ENCODE data around the gene RNPEPL1.

The RNPEPL1 gene

DNA sequence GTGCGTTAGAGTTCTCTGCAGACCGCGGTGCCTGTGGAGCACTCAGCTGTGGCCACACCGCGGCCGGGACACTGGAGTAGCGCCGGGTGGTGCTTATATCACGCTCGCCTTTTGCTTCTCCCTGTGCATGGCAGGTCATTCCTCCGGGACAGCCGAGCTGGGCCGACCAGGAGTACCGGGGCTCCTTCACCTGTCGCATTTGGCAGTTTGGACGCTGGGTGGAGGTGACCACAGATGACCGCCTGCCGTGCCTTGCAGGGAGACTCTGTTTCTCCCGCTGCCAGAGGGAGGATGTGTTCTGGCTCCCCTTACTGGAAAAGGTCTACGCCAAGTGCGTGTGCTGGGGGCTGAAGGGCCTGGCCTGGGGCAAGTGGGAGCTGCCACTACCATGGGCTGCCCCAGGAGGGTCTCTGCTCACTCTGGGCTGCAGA lies 22.4 kb downstream of the RNPEPL1 start:
- H3K79me2 ChIP-seq (ENCODE audit: insufficient read depth, low read length), result peaks cover 41% of the 10 kb centered on the region

DNA sequence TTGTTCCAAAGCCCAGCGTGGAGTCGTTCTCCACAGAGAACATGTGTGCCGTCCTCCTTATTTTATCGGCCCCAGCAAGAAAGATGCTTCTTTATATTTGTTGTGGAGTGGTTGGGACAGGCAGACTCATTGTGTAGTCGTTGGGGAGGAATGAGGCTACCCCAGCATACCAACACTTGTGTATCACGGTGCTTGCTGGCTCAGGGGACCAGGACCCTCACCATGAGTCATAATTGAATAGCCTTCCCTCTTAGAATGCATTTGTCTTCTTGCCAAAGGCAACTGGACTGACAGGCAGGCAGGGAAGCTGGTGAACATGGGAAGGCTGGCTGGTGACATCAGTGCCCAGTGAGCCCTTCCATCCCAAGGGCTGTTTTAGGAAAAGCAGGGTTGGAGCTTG lies 22.9 kb downstream of the RNPEPL1 start:
- no peaks in the 10 kb centered on the region for H3F3A ChIP-seq (ENCODE audit: insufficient read depth)
- no peak overlapping the region for H3K4me2 ChIP-seq (ENCODE audit: low read depth, low read length, poor library complexity, severe bottlenecking)
- H3K9me3 ChIP-seq (ENCODE audit: insufficient read depth, low read length), result no peaks in the 10 kb centered on the region
- no peak overlapping the region for H2AFZ ChIP-seq (ENCODE audit: low read depth, low read length, severe bottlenecking)
- H3K27ac ChIP-seq (ENCODE audit: low read depth, low read length), result no peak overlapping the region
- no peak overlapping the region for H3K4me3 ChIP-seq (ENCODE audit: insufficient read depth, low read length, poor library complexity, severe bottlenecking)
- H3K9ac ChIP-seq (ENCODE audit: low read length), result no peak overlapping the region
- no peaks in the 10 kb centered on the region for H3K9me2 ChIP-seq (replicated peaks; ENCODE audit: insufficient read depth, low read length)
- H3K79me2 ChIP-seq (ENCODE audit: insufficient read depth, low read length), result peaks cover 39% of the 10 kb centered on the region
- H3K36me3 ChIP-seq (ENCODE audit: low read length), result no peaks in the 10 kb centered on the region
- no peaks in the 10 kb centered on the region for H3K27me3 ChIP-seq (ENCODE audit: low read length)
- TF ChIP-seq, protein P1, sequence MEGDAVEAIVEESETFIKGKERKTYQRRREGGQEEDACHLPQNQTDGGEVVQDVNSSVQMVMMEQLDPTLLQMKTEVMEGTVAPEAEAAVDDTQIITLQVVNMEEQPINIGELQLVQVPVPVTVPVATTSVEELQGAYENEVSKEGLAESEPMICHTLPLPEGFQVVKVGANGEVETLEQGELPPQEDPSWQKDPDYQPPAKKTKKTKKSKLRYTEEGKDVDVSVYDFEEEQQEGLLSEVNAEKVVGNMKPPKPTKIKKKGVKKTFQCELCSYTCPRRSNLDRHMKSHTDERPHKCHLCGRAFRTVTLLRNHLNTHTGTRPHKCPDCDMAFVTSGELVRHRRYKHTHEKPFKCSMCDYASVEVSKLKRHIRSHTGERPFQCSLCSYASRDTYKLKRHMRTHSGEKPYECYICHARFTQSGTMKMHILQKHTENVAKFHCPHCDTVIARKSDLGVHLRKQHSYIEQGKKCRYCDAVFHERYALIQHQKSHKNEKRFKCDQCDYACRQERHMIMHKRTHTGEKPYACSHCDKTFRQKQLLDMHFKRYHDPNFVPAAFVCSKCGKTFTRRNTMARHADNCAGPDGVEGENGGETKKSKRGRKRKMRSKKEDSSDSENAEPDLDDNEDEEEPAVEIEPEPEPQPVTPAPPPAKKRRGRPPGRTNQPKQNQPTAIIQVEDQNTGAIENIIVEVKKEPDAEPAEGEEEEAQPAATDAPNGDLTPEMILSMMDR (IDR thresholded peaks at IDR 0.05; ENCODE audit: insufficient read depth, low read length, poor library complexity, severe bottlenecking), result no peak
- no peak for TF ChIP-seq EZH2phosphoT487 (conservative IDR thresholded peaks at IDR 0.05; ENCODE audit: low read length)
- peaks cover 7% of the 10 kb centered on the region; the same call in 1 of the 2 replicates for H4K20me1 ChIP-seq (ENCODE audit: low read depth, low read length)

More for the DNA sequence above, 22.4 kb downstream of the RNPEPL1 start:
- peaks cover under 1% of the 10 kb centered on the region for H3F3A ChIP-seq (ENCODE audit: insufficient read depth)
- no peak overlapping the region for H3K27ac ChIP-seq (ENCODE audit: low read depth, low read length)
- no peaks in the 10 kb centered on the region for H3K9me3 ChIP-seq (ENCODE audit: insufficient read depth, low read length)
- H3K9ac ChIP-seq (ENCODE audit: low read length), result no peak overlapping the region
- no peaks in the 10 kb centered on the region for H3K27me3 ChIP-seq (ENCODE audit: low read length)
- no peak overlapping the region for H3K4me2 ChIP-seq (ENCODE audit: low read depth, low read length, poor library complexity, severe bottlenecking)
- TF ChIP-seq EZH2phosphoT487 (conservative IDR thresholded peaks at IDR 0.05; ENCODE audit: low read length), result no peak
- TF ChIP-seq, protein P1 (IDR thresholded peaks at IDR 0.05; ENCODE audit: insufficient read depth, low read length, poor library complexity, severe bottlenecking), result no peak
- H3K36me3 ChIP-seq (ENCODE audit: low read length), result no peaks in the 10 kb centered on the region
- peaks cover 7% of the 10 kb centered on the region; the same call in 1 of the 2 replicates for H4K20me1 ChIP-seq (ENCODE audit: low read depth, low read length)
- no peaks in the 10 kb centered on the region for H3K9me2 ChIP-seq (replicated peaks; ENCODE audit: insufficient read depth, low read length)
- H3K4me3 ChIP-seq (ENCODE audit: insufficient read depth, low read length, poor library complexity, severe bottlenecking), result no peak overlapping the region
- H2AFZ ChIP-seq (ENCODE audit: low read depth, low read length, severe bottlenecking), result no peak overlapping the region

DNA sequence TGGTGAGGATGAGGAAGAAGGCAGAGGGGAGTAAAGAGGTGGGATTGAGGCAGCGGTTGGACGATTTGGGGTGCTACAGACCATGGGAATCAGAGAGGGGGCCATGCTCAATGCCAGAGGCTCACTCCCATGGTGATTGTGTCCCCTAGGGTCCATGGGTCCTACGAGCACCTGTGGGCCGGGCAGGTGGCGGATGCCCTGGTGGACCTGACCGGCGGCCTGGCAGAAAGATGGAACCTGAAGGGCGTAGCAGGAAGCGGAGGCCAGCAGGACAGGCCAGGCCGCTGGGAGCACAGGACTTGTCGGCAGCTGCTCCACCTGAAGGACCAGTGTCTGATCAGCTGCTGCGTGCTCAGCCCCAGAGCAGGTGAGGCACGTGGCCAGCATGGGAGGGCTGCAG lies 23.5 kb downstream of the RNPEPL1 start:
- Histone ChIP-seq H3K36me3 (ENCODE audit: low read length) (no peaks in the 10 kb centered on the region), H2AFZ (ENCODE audit: low read depth, low read length, severe bottlenecking) (no peak overlapping the region), H4K20me1 (ENCODE audit: low read depth, low read length) (peaks cover 7% of the 10 kb centered on the region; the same call in 1 of the 2 replicates), H3K9ac (ENCODE audit: low read length) (no peak overlapping the region), H3K27ac (ENCODE audit: low read depth, low read length) (no peak overlapping the region), H3K27me3 (ENCODE audit: low read length) (no peaks in the 10 kb centered on the region), H3K9me2 (replicated peaks; ENCODE audit: insufficient read depth, low read length) (no peaks in the 10 kb centered on the region), H3F3A (ENCODE audit: insufficient read depth) (no peaks in the 10 kb centered on the region), H3K4me2 (ENCODE audit: low read depth, low read length, poor library complexity, severe bottlenecking) (no peak overlapping the region), H3K4me3 (ENCODE audit: insufficient read depth, low read length, poor library complexity, severe bottlenecking) (no peak overlapping the region), H3K9me3 (ENCODE audit: insufficient read depth, low read length) (no peaks in the 10 kb centered on the region), H3K79me2 (ENCODE audit: insufficient read depth, low read length) (peaks cover 39% of the 10 kb centered on the region)
- no peak for TF ChIP-seq EZH2phosphoT487 (conservative IDR thresholded peaks at IDR 0.05; ENCODE audit: low read length)
- TF ChIP-seq, protein P1 (IDR thresholded peaks at IDR 0.05; ENCODE audit: insufficient read depth, low read length, poor library complexity, severe bottlenecking), result no peak
